Neural cell (in vitro differentiated cells): ENCODE measurements around the gene GALK1. TPM values are rescaled to one million over a fixed set of nuclear protein-coding genes. Genes with fewer than 3 reads are reported as not detected.

ENCODE experiments used
- H2AFZ ChIP-seq: fragments of 200-600, 300-800 bp; sonication (generic), shearing (Covaris generic); 2 replicates; pipeline ENCODE4 v1.6.0; 2014; ENCODE audit warnings: low read depth, mild to moderate bottlenecking, antibody characterized with exemption, low read length, moderate library complexity
- H3F3A ChIP-seq: fragments of 200-600 bp; shearing (Covaris generic); 2 replicates; pipeline ENCODE4 v1.6.1; 2016; ENCODE audit warnings: mild to moderate bottlenecking, moderate library complexity, mixed read lengths, antibody characterized with exemption, low read length; ENCODE audit not compliant: insufficient read depth, poor library complexity, severe bottlenecking
- H3K27ac ChIP-seq: fragments of 200-600, 300-800 bp; sonication (generic), shearing (Covaris generic); 2 replicates; pipeline ENCODE4 v1.5.1; 2014; ENCODE audit warnings: mild to moderate bottlenecking, low read length, moderate library complexity
- H3K27me3 ChIP-seq: fragments of 300-800, 200-600 bp; sonication (generic), shearing (Covaris generic); 2 replicates; pipeline ENCODE4 v1.6.0; 2014; ENCODE audit warnings: mild to moderate bottlenecking, low read depth, low read length, moderate library complexity; ENCODE audit not compliant: insufficient read depth
- H3K36me3 ChIP-seq: fragments of 300-800, 200-600 bp; sonication (generic), shearing (Covaris generic); 2 replicates; pipeline ENCODE4 v1.5.1; 2014; ENCODE audit warnings: mild to moderate bottlenecking, antibody characterized with exemption, low read length, moderate library complexity; ENCODE audit not compliant: insufficient read depth
- H3K4me2 ChIP-seq: fragments of 300-800, 200-600 bp; sonication (generic), shearing (Covaris generic); 2 replicates; pipeline ENCODE4 v1.6.0; 2014; ENCODE audit warnings: mild to moderate bottlenecking, low read length
- H3K4me3 ChIP-seq: fragments of 300-800, 200-600 bp; sonication (generic), shearing (Covaris generic); 2 replicates; pipeline ENCODE4 v1.5.1; 2014; ENCODE audit warnings: mild to moderate bottlenecking, low read length, moderate library complexity
- H3K79me2 ChIP-seq: fragments of 200-600 bp; shearing (Covaris generic); replicated peaks from 2 replicates; pipeline ENCODE4 v1.6.0; 2014; ENCODE audit warnings: mild to moderate bottlenecking, low read length, moderate library complexity; ENCODE audit not compliant: insufficient read depth
- H3K9ac ChIP-seq: fragments of 300-800, 200-600 bp; sonication (generic), shearing (Covaris generic); 2 replicates; pipeline ENCODE4 v1.6.1; 2016; ENCODE audit warnings: mild to moderate bottlenecking, low read length, mixed read lengths
- H3K9me2 ChIP-seq: fragments of 200-600 bp; shearing (Covaris generic); 2 replicates; pipeline ENCODE4 v1.6.1; 2016; ENCODE audit warnings: mild to moderate bottlenecking, low read length, mixed read lengths; ENCODE audit not compliant: insufficient read depth
- H3K9me3 ChIP-seq: fragments of 200-600, 300-800 bp; sonication (generic), shearing (Covaris generic); 2 replicates; pipeline ENCODE4 v1.6.1; 2016; ENCODE audit warnings: mild to moderate bottlenecking, mixed run types, low read length, moderate library complexity, mixed read lengths
- H4K20me1 ChIP-seq: fragments of 200-600 bp; shearing (Covaris generic); 2 replicates; pipeline ENCODE4 v1.6.1; 2016; ENCODE audit warnings: mild to moderate bottlenecking, mixed run types; ENCODE audit not compliant: insufficient read depth
- CTCF ChIP-seq: fragments of 450-650 bp; IDR thresholded peaks from 2 replicates; pipeline ENCODE4 v1.5.1; 2014; ENCODE audit warnings: antibody characterized with exemption, mild to moderate bottlenecking, moderate library complexity; ENCODE audit not compliant: poor library complexity, severe bottlenecking
- EP300 ChIP-seq: fragments of 450-650 bp; conservative IDR thresholded peaks from 2 replicates; pipeline ENCODE4 v1.6.1; 2014; ENCODE audit warnings: antibody characterized with exemption, mild to moderate bottlenecking, moderate library complexity; ENCODE audit not compliant: poor library complexity, severe bottlenecking
- EZH2 ChIP-seq: fragments of 200-600, 300-800 bp; shearing (Covaris generic), sonication (generic); IDR thresholded peaks from 2 replicates; pipeline ENCODE4 v1.6.1; 2014; ENCODE audit warnings: antibody characterized with exemption, low read length, borderline replicate concordance, mild to moderate bottlenecking; ENCODE audit not compliant: insufficient read depth, poor library complexity, severe bottlenecking
- MXI1 ChIP-seq: fragments of 450-650 bp; conservative IDR thresholded peaks from 2 replicates; pipeline ENCODE4 v1.6.1; 2014; ENCODE audit warnings: antibody characterized with exemption, mild to moderate bottlenecking; ENCODE audit not compliant: poor library complexity, severe bottlenecking
- POLR2AphosphoS5 ChIP-seq: IDR thresholded peaks from 2 replicates; pipeline ENCODE4 v1.6.1; 2012
- RAD21 ChIP-seq: fragments of 450-650 bp; conservative IDR thresholded peaks from 2 replicates; pipeline ENCODE4 v1.6.1; 2014; ENCODE audit warnings: antibody characterized with exemption, mild to moderate bottlenecking, moderate library complexity
- REST ChIP-seq: IDR thresholded peaks from 2 replicates; pipeline ENCODE4 v1.6.1; 2012; ENCODE audit warnings: borderline replicate concordance
- SMC3 ChIP-seq: fragments of 450-650 bp; conservative IDR thresholded peaks from 2 replicates; pipeline ENCODE4 v1.6.1; 2014; ENCODE audit warnings: antibody characterized with exemption, mild to moderate bottlenecking, moderate library complexity; ENCODE audit not compliant: poor library complexity
- TAF1 ChIP-seq: IDR thresholded peaks from 2 replicates; pipeline ENCODE4 v1.6.1; 2012; ENCODE audit warnings: low read depth
- polyA plus RNA-seq: library from polyadenylated mRNA; depleted of rRNA; stranded (reverse); fragments of >200 nt; gene quantifications from 2 replicates; pipeline ENCODE4 v1.2.3, GENCODE V29; 2014

GALK1 gene
- polyA plus RNA-seq, 1 donor from 2014 or later = 4.8 TPM

- Histone ChIP-seq H3K27me3 (no peaks in the 10 kb centered on the region), H3K9me2 (no peaks in the 10 kb centered on the region), H3K9ac (no peak overlapping the region), H3K79me2 (no peaks in the 10 kb centered on the region), H3K9me3 (no peaks in the 10 kb centered on the region), H2AFZ (no peak overlapping the region), H3K36me3 (no peaks in the 10 kb centered on the region), H3K4me2 (no peak overlapping the region), H3F3A (no peaks in the 10 kb centered on the region), H3K27ac (no peak overlapping the region), H3K4me3 (no peak overlapping the region), H4K20me1 (no peaks in the 10 kb centered on the region)
- TF ChIP-seq RAD21 (no peak), POLR2AphosphoS5 (no peak), EZH2 (no peak), MXI1 (no peak), REST (no peak)
Measured at GRCh38 chr17:75755205-75755901, 9.6 kb downstream of the GALK1 start.

DNA sequence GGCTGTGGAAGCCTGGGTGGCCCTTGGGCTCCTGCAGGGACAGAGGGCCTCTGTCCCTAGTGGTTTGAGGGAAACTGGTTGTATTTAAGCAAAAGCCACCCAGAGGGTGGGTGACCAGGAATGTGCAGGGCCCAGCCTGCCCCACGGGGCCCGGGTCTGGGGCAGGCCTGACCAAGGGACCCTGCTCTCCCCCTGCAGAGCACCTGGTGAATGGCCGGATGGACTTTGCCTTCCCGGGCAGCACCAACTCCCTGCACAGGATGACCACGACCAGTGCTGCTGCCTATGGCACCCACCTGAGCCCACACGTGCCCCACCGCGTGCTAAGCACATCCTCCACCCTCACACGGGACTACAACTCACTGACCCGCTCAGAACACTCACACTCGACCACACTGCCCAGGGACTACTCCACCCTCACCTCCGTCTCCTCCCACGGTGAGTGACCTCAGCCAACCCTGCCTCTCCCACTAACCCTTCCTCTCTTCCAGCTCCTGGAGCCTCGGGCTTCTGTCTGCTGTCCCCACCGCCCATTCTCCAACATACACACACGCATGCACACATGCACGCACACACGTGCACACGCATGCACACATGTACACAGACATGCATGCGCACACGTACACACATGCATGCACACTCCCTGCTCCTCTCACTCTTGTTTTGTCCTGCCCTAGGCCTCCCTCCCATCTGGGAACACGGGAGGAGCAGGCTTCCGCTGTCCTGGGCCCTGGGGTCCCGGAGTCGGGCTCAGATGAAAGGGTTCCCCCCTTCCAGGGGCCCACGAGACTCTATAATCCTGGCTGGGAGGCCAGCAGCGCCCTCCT is 10.4 kb downstream of the GALK1 start:
- H2AFZ ChIP-seq = no peak overlapping the region

More for the DNA sequence above, 10.4 kb downstream of the GALK1 start:
- Histone ChIP-seq H3K4me3 (no peak overlapping the region), H3K4me2 (no peak overlapping the region), H3K79me2 (no peaks in the 10 kb centered on the region), H3K9me3 (no peaks in the 10 kb centered on the region), H3K36me3 (no peaks in the 10 kb centered on the region), H3K27me3 (no peaks in the 10 kb centered on the region), H3F3A (no peaks in the 10 kb centered on the region), H3K27ac (no peak overlapping the region), H3K9me2 (no peaks in the 10 kb centered on the region), H4K20me1 (no peaks in the 10 kb centered on the region), H3K9ac (no peak overlapping the region)
- TF ChIP-seq CTCF (no peak), MXI1 (no peak), POLR2AphosphoS5 (no peak), RAD21 (no peak), EZH2 (no peak), REST (no peak), SMC3 (no peak), TAF1 (no peak), EP300 (no peak)
